HepG2 (cell line): ENCODE results near the gene DPP6. TPM values are rescaled to one million over a fixed set of nuclear protein-coding genes. Genes with fewer than 3 reads are reported as not detected.

ENCODE experiments used
- ATAC-seq: fragments of 200-7000 bp; cut with Tn5 transposase; 3 replicates; pipeline ENCODE4 v1.9.1; 2020; ENCODE audit warnings: mild to moderate bottlenecking, moderate library complexity
- BruUV-seq: library from RNA; stranded (reverse); fragments of 400-500 nt; replicated peaks from 2 replicates; lab custom pipeline; 2021; lab: Mats Ljungman, UMichigan
- CTCF ChIA-PET: fragments of 300-600 bp; formaldehyde crosslinking; extraction: SDS; loops from one replicate; lab custom pipeline; 2021; ENCODE audit warnings: low total read pairs, inconsistent platforms, low intra/inter-chr PET ratio; lab: Yijun Ruan, JAX
- POLR2A ChIA-PET: fragments of 350-600 bp; sonication (Branson Sonifier 250); formaldehyde crosslinking; loops from one replicate; lab custom pipeline; 2020; ENCODE audit warnings: antibody characterized with exemption, inconsistent platforms; lab: Yijun Ruan, JAX
- DNase-seq: peaks from one replicate; pipeline ENCODE4 v3.0.0-alpha.2; 2015; ENCODE audit warnings: low spot score
- FAIRE-seq: peaks from 3 replicates; lab custom pipeline; 2011; peaks lifted over from hg19 to GRCh38; lab: Jason Lieb, UNC
- H2AFZ ChIP-seq: one replicate; pipeline ENCODE4 v1.6.1; 2011; ENCODE audit warnings: low read length, inconsistent platforms
- H3K27ac ChIP-seq: fragments of 300-600 bp; 3 replicates; pipeline ENCODE4 v1.8.0; 2011; ENCODE audit warnings: mixed run types, mild to moderate bottlenecking, mixed read lengths, low read length, inconsistent platforms; ENCODE audit not compliant: insufficient read depth; ENCODE audit errors: extremely low read length
- H3K27me3 ChIP-seq, 2 experiments: fragments of 200-600 bp in 1 of 2; 2 replicates in 1 of 2; 3 replicates in 1 of 2; pipeline versions ENCODE4 v1.6.0 to v1.8.0; 2011; ENCODE audit warnings: low read length in 2 of 2, mild to moderate bottlenecking in 2 of 2, moderate library complexity in 2 of 2, inconsistent platforms in 1 of 2; ENCODE audit not compliant: insufficient read depth in 2 of 2, control insufficient read depth in 1 of 2
- H3K36me3 ChIP-seq, 2 experiments: fragments of 200-600 bp in 1 of 2; replicated peaks in 1 of 2; 2 replicates in 1 of 2; 3 replicates in 1 of 2; pipeline versions ENCODE4 v1.5.1 to v1.8.0; 2011; ENCODE audit warnings: low read length in 2 of 2, inconsistent platforms in 1 of 2; ENCODE audit not compliant: insufficient read depth in 2 of 2, control insufficient read depth in 1 of 2
- H3K4me1 ChIP-seq: 2 replicates; pipeline ENCODE4 v1.5.1; 2012; ENCODE audit warnings: low read length, inconsistent platforms; ENCODE audit not compliant: insufficient read depth
- H3K4me2 ChIP-seq: 2 replicates; pipeline ENCODE4 v1.6.0; 2011; ENCODE audit warnings: low read depth, low read length, inconsistent platforms
- H3K4me3 ChIP-seq, 3 experiments: fragments of 200-600 bp in 1 of 3; sonication (generic), shearing (Covaris generic) in 1 of 3; replicated peaks in 1 of 3; 2 replicates each; pipeline ENCODE4 v1.5.1; 2011 to 2016; ENCODE audit warnings: low read length in 3 of 3, inconsistent platforms in 2 of 3, low read depth in 2 of 3, mild to moderate bottlenecking in 2 of 3, control low read depth in 1 of 3, mixed read lengths in 1 of 3; ENCODE audit not compliant: insufficient read depth in 1 of 3
- H3K79me2 ChIP-seq: one replicate; pipeline ENCODE4 v1.6.1; 2011; ENCODE audit warnings: low read length, inconsistent platforms; ENCODE audit not compliant: insufficient read depth
- H3K9ac ChIP-seq: 2 replicates; pipeline ENCODE4 v1.6.0; 2011; ENCODE audit warnings: mild to moderate bottlenecking, low read depth, low read length, inconsistent platforms; ENCODE audit not compliant: insufficient read depth
- H3K9me3 ChIP-seq: 2 replicates; pipeline ENCODE4 v1.5.1; 2012; ENCODE audit warnings: mild to moderate bottlenecking, low read length
- H4K20me1 ChIP-seq: 2 replicates; pipeline ENCODE4 v1.6.0; 2011; ENCODE audit warnings: inconsistent platforms, mild to moderate bottlenecking, low read length, moderate library complexity; ENCODE audit not compliant: insufficient read depth
- CREM ChIP-seq, 2 experiments: sonication (generic) in 1 of 2; formaldehyde crosslinking in 1 of 2; IDR thresholded peaks; 2 replicates each; pipeline versions ENCODE4 v1.4.0 to v1.6.1; 2016 to 2020; ENCODE audit warnings: antibody characterized with exemption in 1 of 2, mild to moderate bottlenecking in 1 of 2, missing genetic modification reagents in 1 of 2
- IRF9 ChIP-seq: sonication (generic); formaldehyde crosslinking; IDR thresholded peaks from 2 replicates; pipeline ENCODE4 v1.8.0; 2022; ENCODE audit warnings: missing genetic modification reagents, mild to moderate bottlenecking, borderline replicate concordance
- JUND ChIP-seq: sonication (generic); formaldehyde crosslinking; IDR thresholded peaks from 2 replicates; pipeline ENCODE4 v1.8.0; 2022; ENCODE audit warnings: mild to moderate bottlenecking, missing genetic modification reagents
- NFATC3 ChIP-seq: sonication (generic); formaldehyde crosslinking; IDR thresholded peaks from 2 replicates; pipeline ENCODE4 v1.5.1; 2020; ENCODE audit warnings: mild to moderate bottlenecking, missing genetic modification reagents
- RXRB ChIP-seq: IDR thresholded peaks from 2 replicates; pipeline ENCODE4 v1.6.1; 2016; ENCODE audit warnings: borderline replicate concordance, missing genetic modification reagents, missing compliant biosample characterization
- SKI ChIP-seq: fragments of 450-650 bp; IDR thresholded peaks from one replicate; pipeline ENCODE4 v1.6.1; 2018; ENCODE audit warnings: mild to moderate bottlenecking; ENCODE audit not compliant: partially characterized antibody
- SRSF1 ChIP-seq: fragments of 200-400 bp; formaldehyde crosslinking; optimal IDR thresholded peaks from 2 replicates; pipeline ENCODE3; 2017; ENCODE audit warnings: mild to moderate bottlenecking, low read depth, low read length, moderate library complexity
- ZNF776 ChIP-seq: sonication (generic); formaldehyde crosslinking; IDR thresholded peaks from 2 replicates; pipeline ENCODE4 v1.4.0; 2020; ENCODE audit warnings: mild to moderate bottlenecking, missing genetic modification reagents
- WGBS: methylation state at CpG from one replicate; pipeline ENCODE4 v1.1.6; 2017; ENCODE audit warnings: low lambda C conversion rate; 5-methylcytosine and 5-hydroxymethylcytosine counted together
- in situ Hi-C: cut with HindIII; loops from 2 replicates; pipeline ENCODE4 v1.10.0; 2017; ENCODE audit warnings: low pct_unique_long_range_greater_than_20kb; ENCODE audit not compliant: extremely low pct_ligation_motif_present
- intact Hi-C: fragments of 100-400 bp; cut with micrococcal nuclease; formaldehyde crosslinking; loops from one replicate; pipeline ENCODE4 v1.10.0; 2022; ENCODE audit not compliant: unreplicated experiment
- polyA plus RNA-seq, 8 experiments: library from polyadenylated mRNA; depleted of rRNA in 3 of 8; stranded (reverse) in 7 of 8; unstranded in 1 of 8; fragments of >200 nt; fragmentation: Illumina TruSeq in 4 of 8; extraction: Trizol in 4 of 8; gene quantifications; 2 replicates each; pipeline versions ENCODE4 v1.2.1 to v1.2.3, GENCODE V29; 2011 to 2016; ENCODE audit warnings: low read depth in 4 of 8, missing spikeins in 1 of 8, mixed read lengths in 1 of 8; ENCODE audit not compliant: insufficient read depth in 1 of 8
- total RNA-seq, 5 experiments: library from RNA; depleted of rRNA; stranded (reverse); fragments of >200 nt; fragmentation: Illumina TruSeq; extraction: Trizol; gene quantifications; 2 replicates each; pipeline ENCODE4 v1.2.3, GENCODE V29; 2016; ENCODE audit warnings: low read depth in 1 of 5
- TF ChIP-seq, protein P1 (sequence below): sonication (generic); formaldehyde crosslinking; IDR thresholded peaks from 2 replicates; pipeline ENCODE4 v1.4.0; 2020; ENCODE audit warnings: missing genetic modification reagents
- TF ChIP-seq, protein P2 (sequence below): sonication (generic); formaldehyde crosslinking; IDR thresholded peaks from 2 replicates; pipeline ENCODE4 v1.8.1; 2022; ENCODE audit warnings: mild to moderate bottlenecking, missing genetic modification reagents
- TF ChIP-seq, protein P3 (sequence below): sonication (generic); formaldehyde crosslinking; conservative IDR thresholded peaks from 2 replicates; pipeline ENCODE4 v1.4.0; 2020; ENCODE audit warnings: missing genetic modification reagents

DPP6 gene
- total and polyA plus RNA-seq, 2 of the 13 experiments (the other 11 are each of a cell fraction or from before 2014, with no cell fraction given) = not detected

DNA sequence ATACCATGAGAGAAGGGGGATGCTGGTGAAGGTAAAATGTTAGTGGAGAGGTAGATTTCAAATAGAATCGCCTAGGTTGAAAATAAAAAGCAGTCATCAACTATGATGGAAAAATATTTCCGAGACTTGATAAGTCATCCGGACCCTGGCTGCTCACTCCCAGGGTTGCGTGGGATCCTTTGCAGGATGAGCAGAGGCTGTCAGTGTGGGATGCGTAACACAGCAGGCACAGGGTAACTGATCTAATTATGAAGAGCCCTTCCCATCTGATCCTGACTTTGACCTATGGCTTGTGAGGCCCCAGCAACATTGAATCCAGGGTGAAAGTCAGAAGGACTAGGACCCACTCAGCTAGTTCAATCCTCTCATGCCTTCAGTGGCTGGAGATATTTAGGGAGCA lies 236.9 kb downstream of the DPP6 start:
- H3K4me1 ChIP-seq = no peaks in the 10 kb centered on the region
- H2AFZ ChIP-seq = no peak overlapping the region
- no TSS peak for BruUV-seq
- WGBS = 52% methylated on average over 5 of the region's 5 CpGs
- DNase-seq (no peak), FAIRE-seq (no peak), ATAC-seq (no peak)
- peaks cover 2 to 8% of the 10 kb centered on the region in 2 experiments; a peak in 2 of 5 replicates for H3K27me3 ChIP-seq
- no peak overlapping the region for H3K4me2 ChIP-seq
- H3K9ac ChIP-seq = no peak overlapping the region
- ChIA-PET POLR2A (no interaction called here), CTCF (no interaction called here)
- in situ Hi-C loops (no loop called here), intact Hi-C loops (no loop called here)
- no peaks in the 10 kb centered on the region for H3K9me3 ChIP-seq
- no peaks in the 10 kb centered on the region for H3K36me3 ChIP-seq
- H3K27ac ChIP-seq = no peak overlapping the region
- TF ChIP-seq IRF9 (CRISPR knock-in tag) (no peak), RXRB (CRISPR knock-in tag) (no peak), JUND (CRISPR knock-in tag) (no peak), ZNF776 (CRISPR knock-in tag) (no peak), CREM (IDR thresholded peaks at IDR 0.05) (no peak), CREM (CRISPR knock-in tag; IDR thresholded peaks at IDR 0.05) (no peak), NFATC3 (CRISPR knock-in tag) (no peak), SRSF1 (no peak), SKI (no peak)
- TF ChIP-seq, protein P1, sequence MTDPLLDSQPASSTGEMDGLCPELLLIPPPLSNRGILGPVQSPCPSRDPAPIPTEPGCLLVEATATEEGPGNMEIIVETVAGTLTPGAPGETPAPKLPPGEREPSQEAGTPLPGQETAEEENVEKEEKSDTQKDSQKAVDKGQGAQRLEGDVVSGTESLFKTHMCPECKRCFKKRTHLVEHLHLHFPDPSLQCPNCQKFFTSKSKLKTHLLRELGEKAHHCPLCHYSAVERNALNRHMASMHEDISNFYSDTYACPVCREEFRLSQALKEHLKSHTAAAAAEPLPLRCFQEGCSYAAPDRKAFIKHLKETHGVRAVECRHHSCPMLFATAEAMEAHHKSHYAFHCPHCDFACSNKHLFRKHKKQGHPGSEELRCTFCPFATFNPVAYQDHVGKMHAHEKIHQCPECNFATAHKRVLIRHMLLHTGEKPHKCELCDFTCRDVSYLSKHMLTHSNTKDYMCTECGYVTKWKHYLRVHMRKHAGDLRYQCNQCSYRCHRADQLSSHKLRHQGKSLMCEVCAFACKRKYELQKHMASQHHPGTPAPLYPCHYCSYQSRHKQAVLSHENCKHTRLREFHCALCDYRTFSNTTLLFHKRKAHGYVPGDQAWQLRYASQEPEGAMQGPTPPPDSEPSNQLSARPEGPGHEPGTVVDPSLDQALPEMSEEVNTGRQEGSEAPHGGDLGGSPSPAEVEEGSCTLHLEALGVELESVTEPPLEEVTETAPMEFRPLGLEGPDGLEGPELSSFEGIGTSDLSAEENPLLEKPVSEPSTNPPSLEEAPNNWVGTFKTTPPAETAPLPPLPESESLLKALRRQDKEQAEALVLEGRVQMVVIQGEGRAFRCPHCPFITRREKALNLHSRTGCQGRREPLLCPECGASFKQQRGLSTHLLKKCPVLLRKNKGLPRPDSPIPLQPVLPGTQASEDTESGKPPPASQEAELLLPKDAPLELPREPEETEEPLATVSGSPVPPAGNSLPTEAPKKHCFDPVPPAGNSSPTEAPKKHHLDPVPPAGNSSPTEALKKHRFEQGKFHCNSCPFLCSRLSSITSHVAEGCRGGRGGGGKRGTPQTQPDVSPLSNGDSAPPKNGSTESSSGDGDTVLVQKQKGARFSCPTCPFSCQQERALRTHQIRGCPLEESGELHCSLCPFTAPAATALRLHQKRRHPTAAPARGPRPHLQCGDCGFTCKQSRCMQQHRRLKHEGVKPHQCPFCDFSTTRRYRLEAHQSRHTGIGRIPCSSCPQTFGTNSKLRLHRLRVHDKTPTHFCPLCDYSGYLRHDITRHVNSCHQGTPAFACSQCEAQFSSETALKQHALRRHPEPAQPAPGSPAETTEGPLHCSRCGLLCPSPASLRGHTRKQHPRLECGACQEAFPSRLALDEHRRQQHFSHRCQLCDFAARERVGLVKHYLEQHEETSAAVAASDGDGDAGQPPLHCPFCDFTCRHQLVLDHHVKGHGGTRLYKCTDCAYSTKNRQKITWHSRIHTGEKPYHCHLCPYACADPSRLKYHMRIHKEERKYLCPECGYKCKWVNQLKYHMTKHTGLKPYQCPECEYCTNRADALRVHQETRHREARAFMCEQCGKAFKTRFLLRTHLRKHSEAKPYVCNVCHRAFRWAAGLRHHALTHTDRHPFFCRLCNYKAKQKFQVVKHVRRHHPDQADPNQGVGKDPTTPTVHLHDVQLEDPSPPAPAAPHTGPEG (CRISPR knock-in tag) = no peak
- TF ChIP-seq, protein P2, sequence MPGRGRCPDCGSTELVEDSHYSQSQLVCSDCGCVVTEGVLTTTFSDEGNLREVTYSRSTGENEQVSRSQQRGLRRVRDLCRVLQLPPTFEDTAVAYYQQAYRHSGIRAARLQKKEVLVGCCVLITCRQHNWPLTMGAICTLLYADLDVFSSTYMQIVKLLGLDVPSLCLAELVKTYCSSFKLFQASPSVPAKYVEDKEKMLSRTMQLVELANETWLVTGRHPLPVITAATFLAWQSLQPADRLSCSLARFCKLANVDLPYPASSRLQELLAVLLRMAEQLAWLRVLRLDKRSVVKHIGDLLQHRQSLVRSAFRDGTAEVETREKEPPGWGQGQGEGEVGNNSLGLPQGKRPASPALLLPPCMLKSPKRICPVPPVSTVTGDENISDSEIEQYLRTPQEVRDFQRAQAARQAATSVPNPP (CRISPR knock-in tag) = no peak
- TF ChIP-seq, protein P3, sequence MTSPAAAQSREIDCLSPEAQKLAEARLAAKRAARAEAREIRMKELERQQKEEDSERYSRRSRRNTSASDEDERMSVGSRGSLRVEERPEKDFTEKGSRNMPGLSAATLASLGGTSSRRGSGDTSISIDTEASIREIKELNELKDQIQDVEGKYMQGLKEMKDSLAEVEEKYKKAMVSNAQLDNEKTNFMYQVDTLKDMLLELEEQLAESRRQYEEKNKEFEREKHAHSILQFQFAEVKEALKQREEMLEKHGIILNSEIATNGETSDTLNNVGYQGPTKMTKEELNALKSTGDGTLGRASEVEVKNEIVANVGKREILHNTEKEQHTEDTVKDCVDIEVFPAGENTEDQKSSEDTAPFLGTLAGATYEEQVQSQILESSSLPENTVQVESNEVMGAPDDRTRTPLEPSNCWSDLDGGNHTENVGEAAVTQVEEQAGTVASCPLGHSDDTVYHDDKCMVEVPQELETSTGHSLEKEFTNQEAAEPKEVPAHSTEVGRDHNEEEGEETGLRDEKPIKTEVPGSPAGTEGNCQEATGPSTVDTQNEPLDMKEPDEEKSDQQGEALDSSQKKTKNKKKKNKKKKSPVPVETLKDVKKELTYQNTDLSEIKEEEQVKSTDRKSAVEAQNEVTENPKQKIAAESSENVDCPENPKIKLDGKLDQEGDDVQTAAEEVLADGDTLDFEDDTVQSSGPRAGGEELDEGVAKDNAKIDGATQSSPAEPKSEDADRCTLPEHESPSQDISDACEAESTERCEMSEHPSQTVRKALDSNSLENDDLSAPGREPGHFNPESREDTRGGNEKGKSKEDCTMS = no peak
- H3K4me3 ChIP-seq = no peak overlapping the region
- no peaks in the 10 kb centered on the region for H4K20me1 ChIP-seq
- H3K79me2 ChIP-seq = no peaks in the 10 kb centered on the region
